Ectodermal cell (in vitro differentiated cells): ENCODE data around the gene SLC25A13.

Experiments
- H3K27ac ChIP-seq: 2 replicates; pipeline ENCODE4 v1.7.0; 2013; ENCODE audit warnings: mild to moderate bottlenecking, low read depth, low read length; ENCODE audit not compliant: insufficient read depth, poor library complexity, severe bottlenecking
- H3K27me3 ChIP-seq: 2 replicates; pipeline ENCODE4 v1.7.0; 2013; ENCODE audit warnings: mild to moderate bottlenecking, low read length; ENCODE audit not compliant: insufficient read depth, control insufficient read depth, poor library complexity, severe bottlenecking
- H3K36me3 ChIP-seq: one replicate; pipeline ENCODE4 v1.7.0; 2013; ENCODE audit warnings: low read length; ENCODE audit not compliant: control insufficient read depth, insufficient read depth
- H3K4me1 ChIP-seq: one replicate; pipeline ENCODE4 v1.7.0; 2013; ENCODE audit warnings: low read length; ENCODE audit not compliant: control insufficient read depth, insufficient read depth
- H3K4me3 ChIP-seq: 2 replicates; pipeline ENCODE4 v1.7.0; 2013; ENCODE audit warnings: low read depth, low read length, control low read depth; ENCODE audit not compliant: insufficient read depth
- H3K9me3 ChIP-seq: 2 replicates; pipeline ENCODE4 v1.7.0; 2013; ENCODE audit warnings: mild to moderate bottlenecking, low read length, moderate library complexity; ENCODE audit not compliant: control insufficient read depth
- WGBS, 2 experiments: methylation state at CpG; one replicate each; pipeline ENCODE4 v1.1.7; 2013; ENCODE audit warnings: missing lambda C conversion rate in 2 of 2; 5-methylcytosine and 5-hydroxymethylcytosine counted together

Gene SLC25A13

DNA sequence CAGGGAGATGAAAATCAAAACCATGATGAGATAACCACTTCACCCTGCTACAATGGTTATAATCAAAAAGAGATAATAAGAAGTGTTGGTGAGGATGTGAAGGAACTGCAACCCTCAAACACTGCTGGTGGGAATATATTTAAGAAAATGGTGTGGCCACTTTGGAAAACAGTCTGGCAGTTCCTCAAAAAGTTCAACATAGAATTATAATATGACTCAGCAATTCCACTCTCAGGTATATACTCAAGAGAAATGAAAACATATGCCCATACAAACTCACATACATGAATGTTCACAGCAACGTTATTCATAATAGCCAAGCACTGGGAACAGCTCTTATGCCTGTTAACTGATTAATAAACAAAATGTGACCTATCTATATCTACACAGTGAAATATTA, 104.8 kb downstream of the SLC25A13 start:
- no peaks in the 10 kb centered on the region for H3K36me3 ChIP-seq
- H3K4me1 ChIP-seq: no peaks in the 10 kb centered on the region
- no peaks in the 10 kb centered on the region for H3K27me3 ChIP-seq
- H3K27ac ChIP-seq: no peak overlapping the region
- H3K9me3 ChIP-seq: no peaks in the 10 kb centered on the region
- no peak overlapping the region for H3K4me3 ChIP-seq
- 89 to 91% methylated on average over 1 of the region's 1 CpG for WGBS, 2 experiments

- 96% methylated on average over 7 of the region's 7 CpGs for WGBS, 2 experiments
- no peaks in the 10 kb centered on the region for H3K27me3 ChIP-seq
- H3K9me3 ChIP-seq: no peaks in the 10 kb centered on the region
- no peak overlapping the region for H3K4me3 ChIP-seq
- no peak overlapping the region for H3K27ac ChIP-seq
- H3K36me3 ChIP-seq: no peaks in the 10 kb centered on the region
- no peaks in the 10 kb centered on the region for H3K4me1 ChIP-seq
These were observed 105.5 kb downstream of the SLC25A13 start for GRCh38 chr7:96216373-96216772.

DNA sequence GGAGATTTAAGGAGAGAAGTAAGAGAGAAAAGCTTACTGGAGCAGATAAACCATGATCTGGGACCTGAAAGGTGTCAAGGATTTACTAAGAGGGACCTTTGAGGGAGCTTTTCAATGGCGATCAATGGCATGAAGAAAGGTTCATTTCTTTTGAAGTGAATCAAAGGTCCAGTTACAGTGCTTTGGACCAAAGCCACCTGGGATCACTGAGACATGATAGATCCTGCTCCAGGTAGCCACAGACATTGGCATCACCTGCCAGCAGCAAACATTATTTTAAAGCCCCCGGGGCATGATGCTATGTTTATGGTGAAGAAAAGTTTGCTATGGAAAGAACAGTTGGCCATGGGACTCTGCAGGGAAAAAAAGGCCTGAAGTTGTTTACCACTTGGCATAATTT, 109.4 kb downstream of the SLC25A13 start:
- Histone ChIP-seq H3K27me3 (no peaks in the 10 kb centered on the region), H3K4me3 (no peak overlapping the region), H3K27ac (no peak overlapping the region), H3K36me3 (no peaks in the 10 kb centered on the region), H3K9me3 (no peaks in the 10 kb centered on the region), H3K4me1 (no peaks in the 10 kb centered on the region)
- WGBS, 2 experiments: 96 to 100% methylated on average over 2 of the region's 2 CpGs

DNA sequence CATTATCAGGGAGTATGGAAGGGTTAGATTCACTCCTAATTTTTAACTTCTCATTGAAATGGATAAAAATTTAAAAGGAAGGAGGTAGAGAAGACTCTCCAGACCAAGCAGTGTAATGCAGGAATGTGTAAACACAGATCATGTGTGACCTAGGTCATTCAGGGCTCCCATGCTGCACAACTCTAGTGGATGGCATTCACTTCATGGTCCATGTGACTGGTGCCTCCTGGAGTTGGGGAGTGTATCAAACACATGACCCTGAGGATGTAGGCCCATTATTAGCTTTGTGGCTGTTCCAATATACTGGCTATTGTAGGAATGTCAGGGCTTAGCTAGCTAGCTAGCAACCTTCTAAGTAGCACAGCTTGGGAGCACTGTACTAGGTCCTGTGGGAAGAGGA, 109.9 kb downstream of the SLC25A13 start:
- Histone ChIP-seq H3K4me1 (no peaks in the 10 kb centered on the region), H3K36me3 (no peaks in the 10 kb centered on the region), H3K9me3 (no peaks in the 10 kb centered on the region), H3K4me3 (no peak overlapping the region), H3K27ac (no peak overlapping the region), H3K27me3 (no peaks in the 10 kb centered on the region)

GRCh38 chr7:96205665-96206064, 116.2 kb downstream of the SLC25A13 start:
- Histone ChIP-seq H3K4me3 (no peak overlapping the region), H3K27me3 (no peaks in the 10 kb centered on the region), H3K4me1 (no peaks in the 10 kb centered on the region), H3K27ac (no peak overlapping the region), H3K9me3 (no peaks in the 10 kb centered on the region), H3K36me3 (no peaks in the 10 kb centered on the region)
- WGBS, 2 experiments: 96 to 98% methylated on average over 2 of the region's 2 CpGs

DNA sequence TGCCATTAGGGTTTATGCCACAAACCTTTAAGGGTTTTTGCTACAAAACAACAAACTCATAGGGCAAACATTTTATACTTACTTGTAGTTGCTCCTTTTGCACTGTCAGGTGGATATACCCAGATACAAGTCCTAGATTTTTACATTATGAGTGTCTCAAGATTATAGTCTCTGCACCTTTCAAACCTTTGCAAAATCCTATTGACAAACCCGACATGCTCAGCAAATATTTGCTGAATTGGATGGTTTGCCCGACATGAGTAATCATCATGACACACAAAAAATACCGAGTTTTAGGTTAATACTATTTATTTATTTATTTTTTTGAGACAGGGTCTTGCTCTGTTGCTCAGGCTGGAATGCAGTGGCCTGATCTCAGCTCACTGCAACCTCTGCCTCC, 117.3 kb downstream of the SLC25A13 start:
- no peaks in the 10 kb centered on the region for H3K9me3 ChIP-seq
- H3K4me3 ChIP-seq: no peak overlapping the region
- H3K4me1 ChIP-seq: no peaks in the 10 kb centered on the region
- H3K27me3 ChIP-seq: no peaks in the 10 kb centered on the region
- no peak overlapping the region for H3K27ac ChIP-seq
- H3K36me3 ChIP-seq: no peaks in the 10 kb centered on the region
- 96 to 97% methylated on average over 2 to 3 of the region's 3 CpGs for WGBS, 2 experiments

- WGBS, 2 experiments: 93 to 97% methylated on average over 3 of the region's 3 CpGs
These were observed 118.1 kb downstream of the SLC25A13 start for GRCh38 chr7:96203786-96204185.

GRCh38 chr7:96202102-96202501, 119.8 kb downstream of the SLC25A13 start:
- H3K4me1 ChIP-seq: no peaks in the 10 kb centered on the region
- WGBS, 2 experiments: 94 to 98% methylated on average over 2 of the region's 2 CpGs
- H3K9me3 ChIP-seq: no peaks in the 10 kb centered on the region
- H3K4me3 ChIP-seq: no peak overlapping the region
- H3K27ac ChIP-seq: no peak overlapping the region
- no peaks in the 10 kb centered on the region for H3K27me3 ChIP-seq
- H3K36me3 ChIP-seq: no peaks in the 10 kb centered on the region

More at GRCh38 chr7:96203786-96204185, 118.1 kb downstream of the SLC25A13 start:
- H3K9me3 ChIP-seq: no peaks in the 10 kb centered on the region
- H3K27me3 ChIP-seq: no peaks in the 10 kb centered on the region
- H3K4me3 ChIP-seq: no peak overlapping the region
- H3K27ac ChIP-seq: no peak overlapping the region
- H3K36me3 ChIP-seq: no peaks in the 10 kb centered on the region
- no peaks in the 10 kb centered on the region for H3K4me1 ChIP-seq

DNA sequence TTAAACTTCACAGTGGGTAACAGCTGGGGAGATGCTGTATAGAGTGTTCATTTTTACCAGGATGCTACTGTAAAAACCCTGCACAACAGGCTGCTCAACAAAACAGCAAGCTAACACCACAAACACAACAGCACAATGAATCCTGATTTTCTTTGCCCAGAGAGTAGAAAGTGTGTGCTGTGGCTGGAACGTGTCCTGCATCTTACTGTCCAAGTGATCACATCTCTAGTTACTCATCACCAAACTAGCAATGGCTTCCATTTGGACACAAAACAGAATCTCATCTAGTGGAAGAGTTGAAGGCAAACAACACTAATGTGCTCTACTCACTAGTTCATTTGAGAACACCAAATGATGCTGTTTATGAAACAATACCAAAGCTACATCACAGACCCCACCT, 121.2 kb downstream of the SLC25A13 start:
- Histone ChIP-seq H3K9me3 (no peaks in the 10 kb centered on the region), H3K4me3 (no peak overlapping the region), H3K4me1 (no peaks in the 10 kb centered on the region), H3K27me3 (no peaks in the 10 kb centered on the region), H3K36me3 (no peaks in the 10 kb centered on the region), H3K27ac (no peak overlapping the region)
- WGBS, 2 experiments: 97 to 100% methylated on average over 1 of the region's 1 CpG

- Histone ChIP-seq H3K27ac (no peak overlapping the region), H3K4me3 (no peak overlapping the region), H3K27me3 (no peaks in the 10 kb centered on the region), H3K4me1 (no peaks in the 10 kb centered on the region), H3K36me3 (no peaks in the 10 kb centered on the region), H3K9me3 (no peaks in the 10 kb centered on the region)
- WGBS, 2 experiments: 89 to 93% methylated on average over 1 of the region's 1 CpG
These were observed 122.5 kb downstream of the SLC25A13 start for GRCh38 chr7:96199421-96199820.

DNA sequence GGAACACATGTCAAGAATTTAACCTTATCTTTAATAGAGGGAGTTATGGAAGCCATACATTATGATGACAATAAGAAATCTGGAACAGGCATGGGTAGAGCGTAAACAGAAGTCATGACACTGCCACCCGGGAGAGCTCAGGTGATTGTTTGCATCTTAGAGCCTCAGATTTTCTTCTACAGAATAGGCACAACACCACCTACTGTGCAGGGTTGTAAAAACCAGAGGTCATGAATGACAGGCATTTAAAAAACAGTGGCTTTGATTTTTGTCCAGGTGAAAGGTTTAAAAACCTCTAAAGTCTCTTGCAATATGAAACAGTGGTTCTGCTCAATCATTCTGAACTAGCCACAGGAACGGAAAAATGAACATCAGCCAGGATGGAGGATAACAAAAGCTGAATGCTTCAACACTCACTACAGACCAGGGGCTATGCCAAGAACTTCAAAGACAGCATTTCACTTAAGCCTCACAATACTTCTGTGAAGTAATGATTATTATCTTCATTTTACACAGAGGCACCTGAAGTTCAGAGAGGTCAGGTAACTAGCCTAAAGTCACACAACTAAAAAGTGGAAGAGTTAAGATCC, 123.8 kb downstream of the SLC25A13 start:
- Histone ChIP-seq H3K9me3 (no peaks in the 10 kb centered on the region), H3K4me3 (no peak overlapping the region), H3K27ac (no peak overlapping the region), H3K27me3 (no peaks in the 10 kb centered on the region), H3K36me3 (no peaks in the 10 kb centered on the region), H3K4me1 (no peaks in the 10 kb centered on the region)
- 51 to 54% methylated on average over 3 of the region's 3 CpGs for WGBS, 2 experiments
